RKO (cell line): Measurements from ENCODE around the gene GRAMD1A.
"Not testable (repeated sequence)": the region's sequence is repeated elsewhere in the genome, so short reads cannot be mapped to it uniquely, and the experiment has no call there.

Experiments used
- DNase-seq: peaks from one replicate; pipeline ENCODE4 v3.0.0-alpha.2; 2016; ENCODE audit warnings: low spot score

The GRAMD1A gene

DNA sequence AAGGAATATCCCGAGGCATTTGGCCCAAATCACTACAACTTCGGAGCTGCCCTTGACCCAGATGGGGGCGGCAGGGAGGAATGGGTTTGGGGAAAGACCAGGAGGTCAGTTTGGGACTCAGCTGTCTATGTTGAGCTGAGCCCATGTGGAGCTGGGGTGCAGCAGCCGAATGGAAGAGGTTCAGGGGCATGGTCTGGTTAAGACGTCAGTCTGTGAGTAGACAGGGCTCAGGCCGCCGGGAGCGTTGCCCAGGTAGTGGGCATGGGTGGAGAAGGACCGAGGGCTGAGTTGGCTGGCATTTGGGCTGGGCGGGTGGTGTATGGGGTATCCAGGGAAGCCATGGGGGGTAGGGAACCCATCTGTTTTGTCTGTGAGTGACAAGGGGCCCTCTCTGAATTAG lies 20.9 kb downstream of the GRAMD1A start:
- DNase-seq, result no peak

- no peak for DNase-seq
Measured at GRCh38 chr19:35021596-35021995, 21.5 kb downstream of the GRAMD1A start.

DNA sequence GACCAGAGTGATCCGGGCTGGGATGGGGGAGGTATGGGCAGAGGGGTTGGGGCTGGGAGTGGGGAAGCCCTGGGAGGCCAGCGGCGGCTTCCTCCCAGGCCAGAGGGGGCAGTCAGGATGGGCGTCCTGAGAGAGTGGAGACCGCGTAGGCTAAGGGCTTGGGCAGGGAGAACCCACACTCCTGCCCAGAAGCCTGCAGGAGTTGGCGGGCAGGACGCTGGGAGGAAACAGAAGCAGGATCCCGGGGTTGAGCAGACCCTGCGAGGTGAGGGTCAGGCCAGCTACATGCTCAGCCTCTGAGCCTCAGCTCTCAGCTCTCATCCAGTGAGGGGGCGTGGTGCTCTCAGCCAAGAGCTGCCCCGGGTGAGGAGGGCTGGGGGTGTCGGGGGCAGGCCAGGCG lies 22.3 kb downstream of the GRAMD1A start:
- DNase-seq, result no peak

- DNase-seq, result no peak
Measured at GRCh38 chr19:35023428-35023827, 23.3 kb downstream of the GRAMD1A start.

DNA sequence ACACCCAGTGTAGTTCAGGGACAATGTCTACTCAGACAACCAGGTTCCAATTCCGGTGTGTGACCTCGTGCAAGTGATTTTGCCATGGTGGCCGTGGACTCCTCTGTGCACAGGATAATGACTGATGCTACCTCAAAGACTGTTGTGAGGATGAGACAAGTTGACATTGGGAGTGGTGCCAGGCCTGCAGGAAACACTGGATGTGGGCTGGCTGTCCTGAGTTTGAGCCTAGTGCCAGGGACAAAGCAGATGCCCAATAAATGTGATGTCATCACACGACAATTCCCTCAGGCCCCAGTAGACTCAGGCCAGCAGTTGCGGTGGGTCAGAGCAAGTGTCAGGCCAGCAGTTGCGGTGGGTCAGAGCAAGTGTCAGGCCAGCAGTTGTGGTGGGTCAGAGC lies 24.0 kb downstream of the GRAMD1A start:
- DNase-seq, result no peak

GRCh38 chr19:35025969-35026368 lies 25.8 kb downstream of the GRAMD1A start:
- DNase-seq, result no peak

- no peak for DNase-seq
Measured at GRCh38 chr19:35026418-35026817, 26.3 kb downstream of the GRAMD1A start.

DNA sequence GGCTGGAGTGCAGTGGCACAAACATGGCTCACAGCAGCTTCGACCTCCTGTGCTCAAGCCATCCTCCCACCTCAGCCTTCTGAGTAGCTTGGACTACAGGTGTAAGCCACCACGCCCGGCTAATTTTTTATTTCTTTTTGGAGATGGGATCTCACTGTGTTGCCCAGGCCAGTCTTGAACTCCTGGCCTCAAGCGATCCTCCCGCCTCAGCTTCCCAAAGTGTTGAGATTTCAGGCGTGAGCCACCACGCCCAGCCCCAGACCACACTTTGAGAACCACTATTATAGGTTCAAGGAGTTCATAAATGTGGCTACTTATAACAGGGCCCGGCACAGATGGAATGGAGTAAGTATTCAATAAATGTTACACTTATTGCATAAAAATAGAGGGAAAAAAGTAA lies 26.9 kb downstream of the GRAMD1A start:
- no peak for DNase-seq

GRCh38 chr19:35027851-35028599 lies 27.9 kb downstream of the GRAMD1A start:
- DNase-seq, result peak; percentile 10

GRCh38 chr19:35028600-35028885 lies 28.4 kb downstream of the GRAMD1A start:
- DNase-seq, result not testable (repeated sequence)

DNA sequence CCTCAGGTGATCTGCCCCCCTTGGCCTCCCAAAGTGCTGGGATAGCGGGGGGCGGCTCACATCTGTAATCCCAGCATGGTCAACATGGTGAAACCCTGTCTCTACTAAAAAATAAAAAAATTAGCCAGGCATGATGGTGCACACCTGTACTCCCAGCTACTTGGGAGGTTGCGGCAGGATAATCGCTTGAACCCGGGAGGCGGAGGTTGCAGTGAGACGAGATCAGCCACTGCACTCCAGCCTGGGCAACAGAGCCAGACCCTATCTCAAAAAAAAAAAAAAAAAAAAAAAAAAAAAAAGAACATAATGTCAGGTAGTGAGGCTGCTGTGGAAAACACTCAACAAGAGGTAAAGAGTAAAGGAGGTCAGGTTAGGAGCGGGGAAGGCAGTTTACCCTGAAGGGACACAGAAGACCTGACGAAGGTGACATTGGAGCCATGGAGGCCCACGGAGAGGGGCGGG lies 29.2 kb downstream of the GRAMD1A start:
- not testable (repeated sequence) for DNase-seq

DNA sequence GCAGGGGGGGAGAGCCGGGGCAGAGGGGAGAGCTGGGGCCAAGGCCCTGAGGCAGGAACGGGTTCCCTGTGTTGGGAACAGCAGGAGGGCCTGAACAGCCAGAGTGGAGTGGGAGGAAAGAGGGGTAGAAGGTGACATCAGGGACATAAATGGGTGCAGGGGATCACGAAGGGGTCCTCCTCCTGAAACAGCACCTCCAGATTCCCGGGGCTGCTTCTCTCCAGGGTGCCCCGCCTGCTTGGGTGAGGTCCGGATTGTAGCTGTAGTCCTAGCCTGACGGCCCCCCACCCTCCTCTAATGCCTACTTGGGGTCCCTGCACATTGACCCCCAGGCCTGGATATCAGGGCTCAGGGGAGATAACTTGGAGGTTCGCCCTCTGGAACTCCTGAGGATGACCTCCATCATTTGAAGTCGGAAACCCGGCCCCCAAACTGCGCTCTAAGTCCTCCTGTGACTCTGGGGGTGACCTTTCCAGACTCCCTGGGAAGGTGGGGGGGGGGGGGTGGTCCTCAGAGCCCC lies 29.7 kb downstream of the GRAMD1A start:
- DNase-seq, result peak; percentile 25

- DNase-seq, result peak; percentile 80
Measured at GRCh38 chr19:35030257-35031071, 30.3 kb downstream of the GRAMD1A start, which contains the start of gene SCN1B. Gene SCN1B, plus strand, starts transcription at chr19:35030470. Its CDS starts 351 bp downstream, at chr19:35030821.

DNA sequence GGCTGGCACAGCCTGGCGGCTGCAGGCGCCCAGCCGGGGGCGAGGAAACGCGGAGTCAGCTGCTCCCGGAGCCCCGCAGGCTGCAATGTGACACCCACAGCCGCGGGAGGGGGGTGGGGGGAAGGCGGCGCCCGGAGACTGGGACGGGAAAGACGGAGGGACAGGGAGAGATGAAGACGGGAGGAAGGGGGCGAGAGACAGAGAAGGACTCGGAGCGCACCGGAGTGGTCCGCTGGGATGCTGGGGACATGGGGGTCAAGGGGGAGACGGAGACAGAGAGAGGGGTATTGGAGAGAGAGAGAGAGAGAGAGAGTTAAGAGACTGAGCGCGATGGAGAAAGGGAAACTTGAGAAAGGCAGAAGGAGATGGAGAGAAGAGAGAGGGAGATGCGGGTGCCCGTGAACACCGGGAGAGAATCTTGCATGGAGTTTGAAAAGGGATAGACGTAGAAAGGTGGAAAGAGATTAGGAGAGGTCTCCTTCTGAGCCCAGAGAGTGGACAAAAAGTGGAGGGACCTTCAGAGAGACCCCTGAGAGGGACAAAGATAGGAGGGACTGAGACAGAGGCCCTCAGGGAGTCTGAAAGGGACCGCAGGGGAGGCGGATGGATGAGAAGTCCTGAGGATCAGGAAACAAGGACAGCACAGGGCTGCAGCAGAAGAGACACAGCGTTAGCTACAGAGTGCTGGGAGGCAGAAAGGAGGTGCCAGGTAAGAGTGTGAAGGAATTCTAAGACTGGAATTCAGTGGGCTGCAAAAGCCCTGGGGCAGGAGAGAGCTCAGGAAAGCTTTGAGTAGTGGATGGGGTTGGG lies 31.2 kb downstream of the GRAMD1A start:
- DNase-seq, result no peak

DNA sequence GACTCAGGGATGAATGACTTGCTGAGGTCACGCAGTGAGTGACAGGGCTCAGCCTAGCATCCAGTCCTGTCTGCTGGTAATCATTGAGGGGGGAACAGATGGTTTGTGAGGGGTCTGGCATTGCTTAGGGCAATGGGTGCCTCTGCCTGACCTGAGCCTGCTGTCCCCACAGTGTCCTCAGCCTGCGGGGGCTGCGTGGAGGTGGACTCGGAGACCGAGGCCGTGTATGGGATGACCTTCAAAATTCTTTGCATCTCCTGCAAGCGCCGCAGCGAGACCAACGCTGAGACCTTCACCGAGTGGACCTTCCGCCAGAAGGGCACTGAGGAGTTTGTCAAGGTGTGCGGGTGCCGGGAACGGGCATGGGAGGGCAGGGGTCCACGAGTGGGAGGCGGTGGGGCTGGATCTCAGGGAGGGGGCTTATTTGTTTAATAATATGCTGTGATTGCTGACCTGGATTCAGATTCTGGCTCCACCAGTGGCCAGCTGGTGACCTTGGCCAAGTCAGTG lies 32.3 kb downstream of the GRAMD1A start:
- DNase-seq, result no peak

DNA sequence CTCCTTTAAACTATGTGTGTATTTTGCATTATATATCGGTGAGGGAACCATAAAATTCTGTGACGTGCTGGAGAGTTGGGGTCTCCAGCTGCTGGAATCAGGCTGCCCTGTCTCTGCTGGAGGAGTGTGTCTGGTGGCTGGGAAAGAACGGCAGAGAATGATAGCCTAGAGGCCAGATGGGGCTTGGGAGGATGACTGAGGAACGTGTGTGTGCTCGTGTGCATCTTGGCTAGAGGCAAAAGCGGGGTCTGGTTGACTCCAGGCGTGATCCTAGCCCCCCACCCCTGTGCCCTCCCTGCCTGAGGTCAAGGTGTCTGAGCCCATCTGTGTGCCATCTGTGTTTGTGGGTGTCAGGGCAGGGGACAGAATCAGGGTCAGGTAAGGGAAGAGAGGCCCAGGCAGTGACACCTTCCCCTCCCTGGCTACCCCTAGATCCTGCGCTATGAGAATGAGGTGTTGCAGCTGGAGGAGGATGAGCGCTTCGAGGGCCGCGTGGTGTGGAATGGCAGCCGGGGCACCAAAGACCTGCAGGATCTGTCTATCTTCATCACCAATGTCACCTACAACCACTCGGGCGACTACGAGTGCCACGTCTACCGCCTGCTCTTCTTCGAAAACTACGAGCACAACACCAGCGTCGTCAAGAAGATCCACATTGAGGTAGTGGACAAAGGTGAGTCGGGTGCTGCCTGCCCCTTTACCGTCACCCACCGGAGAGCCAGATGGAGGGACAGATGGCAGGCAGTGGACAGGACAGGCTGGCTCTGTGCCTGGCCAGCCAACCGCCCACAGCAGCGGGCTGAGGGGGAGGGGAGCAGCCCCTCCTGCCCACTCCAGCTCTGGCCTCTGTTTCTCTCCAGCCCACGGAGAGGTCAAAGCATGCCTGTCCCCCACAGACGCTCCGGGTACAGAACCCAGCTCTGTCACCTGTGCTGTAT lies 33.2 kb downstream of the GRAMD1A start:
- no peak for DNase-seq

DNA sequence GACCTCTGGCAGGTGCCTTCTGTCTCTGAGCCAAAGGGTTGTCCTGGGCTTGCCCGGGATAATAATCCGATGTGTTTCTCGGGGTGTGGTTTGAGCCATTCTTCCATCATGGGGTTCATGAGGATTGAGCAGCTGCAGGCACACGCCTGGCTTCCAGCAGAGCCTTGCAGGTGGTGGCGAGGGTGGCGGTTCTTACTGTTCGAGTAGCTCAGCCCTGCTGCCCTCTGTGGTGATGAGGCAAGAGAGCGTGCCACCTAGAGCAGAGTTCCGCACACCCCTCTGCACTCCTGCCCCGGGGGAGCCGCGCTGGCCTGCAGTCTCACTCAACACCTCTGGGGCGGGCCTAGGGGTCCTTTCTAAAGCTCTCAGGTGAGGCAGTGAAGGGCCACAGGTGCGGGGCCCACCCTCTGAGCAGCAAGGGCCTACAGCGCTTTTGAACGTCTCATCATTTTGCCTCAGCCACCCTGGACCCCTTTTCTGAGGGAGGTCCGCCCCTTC lies 33.9 kb downstream of the GRAMD1A start:
- no peak for DNase-seq

DNA sequence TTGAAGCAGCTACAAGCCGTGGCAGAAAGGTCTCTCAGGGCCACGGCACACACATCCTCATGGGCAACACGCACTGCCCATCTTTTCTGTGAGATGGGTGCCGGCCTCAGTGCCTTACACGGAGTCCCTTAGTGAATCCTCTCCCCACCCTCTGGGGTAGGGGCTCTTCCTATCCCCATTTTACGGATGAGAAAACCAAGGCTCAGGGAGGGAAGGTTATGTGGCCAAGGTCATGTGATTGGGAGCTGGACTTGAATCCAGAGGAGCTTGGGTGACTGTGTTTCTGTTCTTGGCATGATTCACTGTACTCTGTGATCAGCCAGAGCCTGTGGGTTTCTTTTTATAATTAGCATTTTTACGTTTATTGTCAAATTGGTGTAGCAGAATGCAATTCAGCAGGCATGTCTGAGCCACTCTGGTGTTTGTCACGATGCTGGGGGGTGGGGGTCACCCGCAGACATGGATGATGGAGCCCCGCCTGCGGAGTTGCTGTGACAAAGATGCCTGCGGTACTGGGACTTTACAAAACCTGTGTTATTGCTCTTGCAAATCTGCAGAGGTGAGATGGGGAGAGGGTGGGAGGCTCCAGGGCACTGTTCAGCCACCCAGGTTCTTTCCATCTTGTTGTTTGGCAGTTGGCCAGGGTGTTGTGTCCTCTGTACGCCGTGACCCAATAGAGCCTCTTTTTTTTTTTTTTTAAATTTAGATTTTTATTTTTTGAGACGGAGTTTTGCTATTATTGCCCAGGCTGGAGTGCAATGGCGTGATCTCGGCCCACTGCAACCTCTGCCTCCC lies 34.7 kb downstream of the GRAMD1A start:
- no peak for DNase-seq

GRCh38 chr19:35037716-35038622 lies 37.8 kb downstream of the GRAMD1A start:
- DNase-seq, result no peak
